HepG2 (cell line): ENCODE results near the gene FAM50A. TPM values are rescaled to one million over a fixed set of nuclear protein-coding genes. Genes with fewer than 3 reads are reported as not detected.

Experiments
- CCDC6 ChIP-seq: sonication (generic); formaldehyde crosslinking; IDR thresholded peaks from 2 replicates; pipeline ENCODE4 v1.8.1; 2022; ENCODE audit warnings: mild to moderate bottlenecking, missing genetic modification reagents, moderate library complexity
- GATA4 ChIP-seq: sonication (generic); IDR thresholded peaks from 2 replicates; pipeline ENCODE4 v1.6.1; 2016; ENCODE audit warnings: antibody characterized with exemption, low read depth, borderline replicate concordance
- GTF2F1 ChIP-seq: fragments of 150-350 bp; IDR thresholded peaks from 2 replicates; pipeline ENCODE4 v1.6.1; 2014; ENCODE audit warnings: low read length
- IKZF4 ChIP-seq: sonication (generic); formaldehyde crosslinking; IDR thresholded peaks from 2 replicates; pipeline ENCODE4 v1.5.1; 2020; ENCODE audit warnings: borderline replicate concordance, mild to moderate bottlenecking, low read depth, missing genetic modification reagents; ENCODE audit errors: not compliant biosample characterization
- NFKB2 ChIP-seq: sonication (generic); formaldehyde crosslinking; IDR thresholded peaks from 2 replicates; pipeline ENCODE4 v1.4.0; 2020; ENCODE audit warnings: missing genetic modification reagents, borderline replicate concordance
- SSRP1 ChIP-seq: IDR thresholded peaks from 2 replicates; pipeline ENCODE4 v1.6.1; 2016; ENCODE audit warnings: control low read depth
- ZNF556 ChIP-seq: sonication (generic); formaldehyde crosslinking; IDR thresholded peaks from 2 replicates; pipeline ENCODE4 v1.4.0; 2020; ENCODE audit warnings: mild to moderate bottlenecking, missing genetic modification reagents, borderline replicate concordance
- ZNF644 ChIP-seq: IDR thresholded peaks from 2 replicates; pipeline ENCODE4 v1.6.1; 2016; ENCODE audit warnings: low read depth
- ZNF724P ChIP-seq: sonication (generic); formaldehyde crosslinking; IDR thresholded peaks from 2 replicates; pipeline ENCODE4 v1.8.0; 2022; ENCODE audit warnings: missing genetic modification reagents, borderline replicate concordance
- polyA plus RNA-seq, 8 experiments: library from polyadenylated mRNA; depleted of rRNA in 3 of 8; stranded (reverse) in 7 of 8; unstranded in 1 of 8; fragments of >200 nt; fragmentation: Illumina TruSeq in 4 of 8; extraction: Trizol in 4 of 8; gene quantifications; 2 replicates each; pipeline versions ENCODE4 v1.2.1 to v1.2.3, GENCODE V29; 2011 to 2016; ENCODE audit warnings: low read depth in 4 of 8, missing spikeins in 1 of 8, mixed read lengths in 1 of 8; ENCODE audit not compliant: insufficient read depth in 1 of 8
- total RNA-seq, 5 experiments: library from RNA; depleted of rRNA; stranded (reverse); fragments of >200 nt; fragmentation: Illumina TruSeq; extraction: Trizol; gene quantifications; 2 replicates each; pipeline ENCODE4 v1.2.3, GENCODE V29; 2016; ENCODE audit warnings: low read depth in 1 of 5
- TF ChIP-seq, protein P1 (sequence below): sonication (generic); formaldehyde crosslinking; IDR thresholded peaks from 2 replicates; pipeline ENCODE4 v1.4.0; 2020; ENCODE audit warnings: missing genetic modification reagents
- TF ChIP-seq, protein P2 (sequence below): sonication (generic); formaldehyde crosslinking; IDR thresholded peaks from 2 replicates; pipeline ENCODE4 v1.9.0; 2021; ENCODE audit warnings: missing genetic modification reagents, borderline replicate concordance
- TF ChIP-seq, protein P3 (sequence below): sonication (generic); formaldehyde crosslinking; IDR thresholded peaks from 2 replicates; pipeline ENCODE4 v1.4.0; 2020; ENCODE audit warnings: missing genetic modification reagents
- TF ChIP-seq, protein P4 (sequence below): sonication (generic); formaldehyde crosslinking; IDR thresholded peaks from 2 replicates; pipeline ENCODE4 v1.4.0; 2020; ENCODE audit warnings: missing genetic modification reagents; ENCODE audit errors: not compliant biosample characterization
- TF ChIP-seq, protein P5 (sequence below): sonication (generic); formaldehyde crosslinking; IDR thresholded peaks from 2 replicates; pipeline ENCODE4 v1.8.0; 2022; ENCODE audit warnings: mild to moderate bottlenecking, missing genetic modification reagents, moderate library complexity
- TF ChIP-seq, protein P6 (sequence below): sonication (generic); formaldehyde crosslinking; conservative IDR thresholded peaks from 2 replicates; pipeline ENCODE4 v1.8.1; 2023; ENCODE audit warnings: missing genetic modification reagents

The FAM50A gene
- total and polyA plus RNA-seq, 2 of the 13 experiments (the other 11 are each of a cell fraction or from before 2014, with no cell fraction given) = 30.7 to 40.7 TPM

DNA sequence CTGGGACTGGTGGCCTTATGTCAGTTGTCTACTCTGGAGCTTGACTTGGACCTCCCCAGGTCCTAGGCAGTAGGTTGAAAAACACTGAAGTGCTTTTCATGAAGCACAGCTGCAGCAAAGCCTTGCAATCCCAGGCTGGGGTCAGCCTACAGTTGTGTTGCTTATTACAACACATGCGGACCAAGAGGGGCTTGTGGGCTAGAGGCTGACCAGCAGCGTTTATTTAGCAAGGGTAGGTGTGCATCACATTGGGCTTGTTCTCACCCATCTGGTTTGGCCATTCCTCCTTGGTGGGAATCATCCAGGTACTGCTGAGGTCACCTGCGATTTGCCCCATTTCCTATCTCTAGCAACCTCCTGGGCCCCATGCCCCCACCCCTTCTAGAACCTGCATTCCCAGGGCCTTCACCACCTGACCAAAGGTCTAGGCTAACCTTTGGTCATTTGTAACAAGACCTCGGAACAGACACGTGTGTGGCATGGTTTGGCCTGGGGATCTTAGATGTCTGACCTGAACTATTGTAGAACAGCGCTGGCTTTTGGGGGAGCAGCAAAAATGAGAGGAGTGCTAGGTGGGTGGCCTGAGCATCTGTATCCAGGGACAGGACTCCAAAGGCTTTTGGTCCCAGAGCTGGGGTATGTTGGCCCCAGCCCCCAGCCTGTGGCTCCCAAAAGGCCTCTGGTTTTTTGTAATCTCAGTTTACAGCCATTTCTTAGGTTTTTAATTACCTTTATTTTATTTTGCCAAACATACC lies 42.7 kb upstream of the FAM50A start (continued):
- TF ChIP-seq, protein P1, sequence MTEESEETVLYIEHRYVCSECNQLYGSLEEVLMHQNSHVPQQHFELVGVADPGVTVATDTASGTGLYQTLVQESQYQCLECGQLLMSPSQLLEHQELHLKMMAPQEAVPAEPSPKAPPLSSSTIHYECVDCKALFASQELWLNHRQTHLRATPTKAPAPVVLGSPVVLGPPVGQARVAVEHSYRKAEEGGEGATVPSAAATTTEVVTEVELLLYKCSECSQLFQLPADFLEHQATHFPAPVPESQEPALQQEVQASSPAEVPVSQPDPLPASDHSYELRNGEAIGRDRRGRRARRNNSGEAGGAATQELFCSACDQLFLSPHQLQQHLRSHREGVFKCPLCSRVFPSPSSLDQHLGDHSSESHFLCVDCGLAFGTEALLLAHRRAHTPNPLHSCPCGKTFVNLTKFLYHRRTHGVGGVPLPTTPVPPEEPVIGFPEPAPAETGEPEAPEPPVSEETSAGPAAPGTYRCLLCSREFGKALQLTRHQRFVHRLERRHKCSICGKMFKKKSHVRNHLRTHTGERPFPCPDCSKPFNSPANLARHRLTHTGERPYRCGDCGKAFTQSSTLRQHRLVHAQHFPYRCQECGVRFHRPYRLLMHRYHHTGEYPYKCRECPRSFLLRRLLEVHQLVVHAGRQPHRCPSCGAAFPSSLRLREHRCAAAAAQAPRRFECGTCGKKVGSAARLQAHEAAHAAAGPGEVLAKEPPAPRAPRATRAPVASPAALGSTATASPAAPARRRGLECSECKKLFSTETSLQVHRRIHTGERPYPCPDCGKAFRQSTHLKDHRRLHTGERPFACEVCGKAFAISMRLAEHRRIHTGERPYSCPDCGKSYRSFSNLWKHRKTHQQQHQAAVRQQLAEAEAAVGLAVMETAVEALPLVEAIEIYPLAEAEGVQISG (CRISPR knock-in tag) = peak; percentile 40; the same call in 1 of the 2 replicates
- TF ChIP-seq GATA4 = peak; percentile 34; the same call in 1 of the 2 replicates
- no peak for TF ChIP-seq ZNF556 (CRISPR knock-in tag)
- TF ChIP-seq, protein P2, sequence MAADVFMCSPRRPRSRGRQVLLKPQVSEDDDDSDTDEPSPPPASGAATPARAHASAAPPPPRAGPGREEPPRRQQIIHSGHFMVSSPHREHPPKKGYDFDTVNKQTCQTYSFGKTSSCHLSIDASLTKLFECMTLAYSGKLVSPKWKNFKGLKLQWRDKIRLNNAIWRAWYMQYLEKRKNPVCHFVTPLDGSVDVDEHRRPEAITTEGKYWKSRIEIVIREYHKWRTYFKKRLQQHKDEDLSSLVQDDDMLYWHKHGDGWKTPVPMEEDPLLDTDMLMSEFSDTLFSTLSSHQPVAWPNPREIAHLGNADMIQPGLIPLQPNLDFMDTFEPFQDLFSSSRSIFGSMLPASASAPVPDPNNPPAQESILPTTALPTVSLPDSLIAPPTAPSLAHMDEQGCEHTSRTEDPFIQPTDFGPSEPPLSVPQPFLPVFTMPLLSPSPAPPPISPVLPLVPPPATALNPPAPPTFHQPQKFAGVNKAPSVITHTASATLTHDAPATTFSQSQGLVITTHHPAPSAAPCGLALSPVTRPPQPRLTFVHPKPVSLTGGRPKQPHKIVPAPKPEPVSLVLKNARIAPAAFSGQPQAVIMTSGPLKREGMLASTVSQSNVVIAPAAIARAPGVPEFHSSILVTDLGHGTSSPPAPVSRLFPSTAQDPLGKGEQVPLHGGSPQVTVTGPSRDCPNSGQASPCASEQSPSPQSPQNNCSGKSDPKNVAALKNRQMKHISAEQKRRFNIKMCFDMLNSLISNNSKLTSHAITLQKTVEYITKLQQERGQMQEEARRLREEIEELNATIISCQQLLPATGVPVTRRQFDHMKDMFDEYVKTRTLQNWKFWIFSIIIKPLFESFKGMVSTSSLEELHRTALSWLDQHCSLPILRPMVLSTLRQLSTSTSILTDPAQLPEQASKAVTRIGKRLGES (CRISPR knock-in tag) = no peak
- TF ChIP-seq ZNF644 = no peak
- TF ChIP-seq ZNF724P (CRISPR knock-in tag) = 0 out of 2 replicates have a peak, but pooled peaks have one; percentile 31
- TF ChIP-seq CCDC6 (CRISPR knock-in tag) = 0 out of 2 replicates have a peak, but pooled peaks have one; percentile 29
- TF ChIP-seq, protein P3, sequence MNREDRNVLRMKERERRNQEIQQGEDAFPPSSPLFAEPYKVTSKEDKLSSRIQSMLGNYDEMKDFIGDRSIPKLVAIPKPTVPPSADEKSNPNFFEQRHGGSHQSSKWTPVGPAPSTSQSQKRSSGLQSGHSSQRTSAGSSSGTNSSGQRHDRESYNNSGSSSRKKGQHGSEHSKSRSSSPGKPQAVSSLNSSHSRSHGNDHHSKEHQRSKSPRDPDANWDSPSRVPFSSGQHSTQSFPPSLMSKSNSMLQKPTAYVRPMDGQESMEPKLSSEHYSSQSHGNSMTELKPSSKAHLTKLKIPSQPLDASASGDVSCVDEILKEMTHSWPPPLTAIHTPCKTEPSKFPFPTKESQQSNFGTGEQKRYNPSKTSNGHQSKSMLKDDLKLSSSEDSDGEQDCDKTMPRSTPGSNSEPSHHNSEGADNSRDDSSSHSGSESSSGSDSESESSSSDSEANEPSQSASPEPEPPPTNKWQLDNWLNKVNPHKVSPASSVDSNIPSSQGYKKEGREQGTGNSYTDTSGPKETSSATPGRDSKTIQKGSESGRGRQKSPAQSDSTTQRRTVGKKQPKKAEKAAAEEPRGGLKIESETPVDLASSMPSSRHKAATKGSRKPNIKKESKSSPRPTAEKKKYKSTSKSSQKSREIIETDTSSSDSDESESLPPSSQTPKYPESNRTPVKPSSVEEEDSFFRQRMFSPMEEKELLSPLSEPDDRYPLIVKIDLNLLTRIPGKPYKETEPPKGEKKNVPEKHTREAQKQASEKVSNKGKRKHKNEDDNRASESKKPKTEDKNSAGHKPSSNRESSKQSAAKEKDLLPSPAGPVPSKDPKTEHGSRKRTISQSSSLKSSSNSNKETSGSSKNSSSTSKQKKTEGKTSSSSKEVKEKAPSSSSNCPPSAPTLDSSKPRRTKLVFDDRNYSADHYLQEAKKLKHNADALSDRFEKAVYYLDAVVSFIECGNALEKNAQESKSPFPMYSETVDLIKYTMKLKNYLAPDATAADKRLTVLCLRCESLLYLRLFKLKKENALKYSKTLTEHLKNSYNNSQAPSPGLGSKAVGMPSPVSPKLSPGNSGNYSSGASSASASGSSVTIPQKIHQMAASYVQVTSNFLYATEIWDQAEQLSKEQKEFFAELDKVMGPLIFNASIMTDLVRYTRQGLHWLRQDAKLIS (CRISPR knock-in tag) = peak; percentile 45; the same call in 1 of the 2 replicates
- TF ChIP-seq, protein P4, sequence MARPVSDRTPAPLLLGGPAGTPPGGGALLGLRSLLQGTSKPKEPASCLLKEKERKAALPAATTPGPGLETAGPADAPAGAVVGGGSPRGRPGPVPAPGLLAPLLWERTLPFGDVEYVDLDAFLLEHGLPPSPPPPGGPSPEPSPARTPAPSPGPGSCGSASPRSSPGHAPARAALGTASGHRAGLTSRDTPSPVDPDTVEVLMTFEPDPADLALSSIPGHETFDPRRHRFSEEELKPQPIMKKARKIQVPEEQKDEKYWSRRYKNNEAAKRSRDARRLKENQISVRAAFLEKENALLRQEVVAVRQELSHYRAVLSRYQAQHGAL (CRISPR knock-in tag) = no peak
- no peak for TF ChIP-seq IKZF4 (CRISPR knock-in tag)
- TF ChIP-seq NFKB2 (CRISPR knock-in tag) = no peak
- TF ChIP-seq, protein P5, sequence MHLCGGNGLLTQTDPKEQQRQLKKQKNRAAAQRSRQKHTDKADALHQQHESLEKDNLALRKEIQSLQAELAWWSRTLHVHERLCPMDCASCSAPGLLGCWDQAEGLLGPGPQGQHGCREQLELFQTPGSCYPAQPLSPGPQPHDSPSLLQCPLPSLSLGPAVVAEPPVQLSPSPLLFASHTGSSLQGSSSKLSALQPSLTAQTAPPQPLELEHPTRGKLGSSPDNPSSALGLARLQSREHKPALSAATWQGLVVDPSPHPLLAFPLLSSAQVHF (CRISPR knock-in tag) = no peak
- TF ChIP-seq, protein P6, sequence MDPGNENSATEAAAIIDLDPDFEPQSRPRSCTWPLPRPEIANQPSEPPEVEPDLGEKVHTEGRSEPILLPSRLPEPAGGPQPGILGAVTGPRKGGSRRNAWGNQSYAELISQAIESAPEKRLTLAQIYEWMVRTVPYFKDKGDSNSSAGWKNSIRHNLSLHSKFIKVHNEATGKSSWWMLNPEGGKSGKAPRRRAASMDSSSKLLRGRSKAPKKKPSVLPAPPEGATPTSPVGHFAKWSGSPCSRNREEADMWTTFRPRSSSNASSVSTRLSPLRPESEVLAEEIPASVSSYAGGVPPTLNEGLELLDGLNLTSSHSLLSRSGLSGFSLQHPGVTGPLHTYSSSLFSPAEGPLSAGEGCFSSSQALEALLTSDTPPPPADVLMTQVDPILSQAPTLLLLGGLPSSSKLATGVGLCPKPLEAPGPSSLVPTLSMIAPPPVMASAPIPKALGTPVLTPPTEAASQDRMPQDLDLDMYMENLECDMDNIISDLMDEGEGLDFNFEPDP (CRISPR knock-in tag) = no peak
- peak; percentile 97 for TF ChIP-seq SSRP1 (CRISPR knock-in tag)
- no peak for TF ChIP-seq GTF2F1
